HEK293 (cell line): ENCODE measurements around the gene CMTM5.

Source experiments
- WT1 ChIP-seq: fragments of 450-650 bp; formaldehyde crosslinking; IDR thresholded peaks from 2 replicates; pipeline ENCODE4 v1.5.1; 2016; ENCODE audit warnings: missing biosample characterization, missing genetic modification characterization
- YY1 ChIP-seq: fragments of 450-650 bp; formaldehyde crosslinking; IDR thresholded peaks from 2 replicates; pipeline ENCODE4 v1.5.1; 2018; ENCODE audit warnings: missing biosample characterization, missing genetic modification characterization
- ZNF350 ChIP-seq: fragments of 450-650 bp; formaldehyde crosslinking; IDR thresholded peaks from 2 replicates; pipeline ENCODE4 v1.5.0; 2017; ENCODE audit warnings: missing biosample characterization, mild to moderate bottlenecking, missing genetic modification characterization
- ZNF830 ChIP-seq: fragments of 450-650 bp; IDR thresholded peaks from 2 replicates; pipeline ENCODE4 v1.5.0; 2018; ENCODE audit warnings: missing biosample characterization, missing genetic modification characterization, low read depth, mild to moderate bottlenecking, moderate library complexity
- TF ChIP-seq, protein P1 (sequence below): fragments of 450-650 bp; formaldehyde crosslinking; IDR thresholded peaks from 2 replicates; pipeline ENCODE4 v1.5.1; 2016; ENCODE audit warnings: missing biosample characterization, missing genetic modification characterization
- TF ChIP-seq, protein P2 (sequence below): fragments of 450-650 bp; formaldehyde crosslinking; conservative IDR thresholded peaks from 2 replicates; pipeline ENCODE4 v1.5.1; 2016; ENCODE audit warnings: low read depth, missing biosample characterization, missing genetic modification characterization
- TF ChIP-seq, protein P3 (sequence below): fragments of 450-650 bp; formaldehyde crosslinking; IDR thresholded peaks from 2 replicates; pipeline ENCODE4 v1.5.1; 2016; ENCODE audit warnings: missing biosample characterization, missing genetic modification characterization, low read depth
- TF ChIP-seq, protein P4 (sequence below): fragments of 450-650 bp; formaldehyde crosslinking; IDR thresholded peaks from 2 replicates; pipeline ENCODE4 v1.5.1; 2016; ENCODE audit warnings: missing biosample characterization, missing genetic modification characterization, borderline replicate concordance
- TF ChIP-seq, protein P5 (sequence below): fragments of 450-650 bp; IDR thresholded peaks from 2 replicates; pipeline ENCODE4 v1.5.1; 2018; ENCODE audit warnings: missing biosample characterization, mild to moderate bottlenecking, missing genetic modification characterization
- TF ChIP-seq, protein P6 (sequence below): fragments of 450-650 bp; formaldehyde crosslinking; IDR thresholded peaks from 2 replicates; pipeline ENCODE4 v1.5.1; 2017; ENCODE audit warnings: missing biosample characterization, missing genetic modification characterization
- TF ChIP-seq, protein P7 (sequence below): fragments of 450-650 bp; formaldehyde crosslinking; IDR thresholded peaks from 2 replicates; pipeline ENCODE4 v1.5.1; 2016; ENCODE audit warnings: missing biosample characterization, missing genetic modification characterization

DNA sequence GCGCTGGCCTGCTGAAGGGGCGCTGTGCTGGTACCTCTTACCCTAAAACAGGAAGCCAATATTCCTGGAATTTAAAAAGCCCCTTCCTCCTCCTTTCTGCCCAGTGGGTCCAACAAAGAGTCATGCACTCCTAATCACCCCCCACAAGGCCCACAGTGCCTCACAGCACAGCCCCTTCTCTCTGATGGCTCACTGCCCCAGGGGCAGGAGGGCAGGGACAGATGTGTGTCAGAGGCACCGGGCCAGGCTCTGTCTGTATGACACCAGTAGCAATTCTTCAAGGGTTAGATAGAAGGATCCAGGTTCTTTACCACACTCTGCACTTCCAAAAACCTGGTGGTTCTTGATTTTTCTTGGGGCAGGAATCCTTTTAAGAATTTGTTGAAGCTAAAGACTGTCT, 22.3 kb downstream of the CMTM5 start:
- TF ChIP-seq YY1 (tag by site-specific recombination) (no peak), WT1 (tag by site-specific recombination) (no peak), ZNF350 (tag by site-specific recombination) (no peak), ZNF830 (tag by site-specific recombination) (no peak)
- TF ChIP-seq, protein P1, sequence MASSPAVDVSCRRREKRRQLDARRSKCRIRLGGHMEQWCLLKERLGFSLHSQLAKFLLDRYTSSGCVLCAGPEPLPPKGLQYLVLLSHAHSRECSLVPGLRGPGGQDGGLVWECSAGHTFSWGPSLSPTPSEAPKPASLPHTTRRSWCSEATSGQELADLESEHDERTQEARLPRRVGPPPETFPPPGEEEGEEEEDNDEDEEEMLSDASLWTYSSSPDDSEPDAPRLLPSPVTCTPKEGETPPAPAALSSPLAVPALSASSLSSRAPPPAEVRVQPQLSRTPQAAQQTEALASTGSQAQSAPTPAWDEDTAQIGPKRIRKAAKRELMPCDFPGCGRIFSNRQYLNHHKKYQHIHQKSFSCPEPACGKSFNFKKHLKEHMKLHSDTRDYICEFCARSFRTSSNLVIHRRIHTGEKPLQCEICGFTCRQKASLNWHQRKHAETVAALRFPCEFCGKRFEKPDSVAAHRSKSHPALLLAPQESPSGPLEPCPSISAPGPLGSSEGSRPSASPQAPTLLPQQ (tag by site-specific recombination), result no peak
- TF ChIP-seq, protein P2, sequence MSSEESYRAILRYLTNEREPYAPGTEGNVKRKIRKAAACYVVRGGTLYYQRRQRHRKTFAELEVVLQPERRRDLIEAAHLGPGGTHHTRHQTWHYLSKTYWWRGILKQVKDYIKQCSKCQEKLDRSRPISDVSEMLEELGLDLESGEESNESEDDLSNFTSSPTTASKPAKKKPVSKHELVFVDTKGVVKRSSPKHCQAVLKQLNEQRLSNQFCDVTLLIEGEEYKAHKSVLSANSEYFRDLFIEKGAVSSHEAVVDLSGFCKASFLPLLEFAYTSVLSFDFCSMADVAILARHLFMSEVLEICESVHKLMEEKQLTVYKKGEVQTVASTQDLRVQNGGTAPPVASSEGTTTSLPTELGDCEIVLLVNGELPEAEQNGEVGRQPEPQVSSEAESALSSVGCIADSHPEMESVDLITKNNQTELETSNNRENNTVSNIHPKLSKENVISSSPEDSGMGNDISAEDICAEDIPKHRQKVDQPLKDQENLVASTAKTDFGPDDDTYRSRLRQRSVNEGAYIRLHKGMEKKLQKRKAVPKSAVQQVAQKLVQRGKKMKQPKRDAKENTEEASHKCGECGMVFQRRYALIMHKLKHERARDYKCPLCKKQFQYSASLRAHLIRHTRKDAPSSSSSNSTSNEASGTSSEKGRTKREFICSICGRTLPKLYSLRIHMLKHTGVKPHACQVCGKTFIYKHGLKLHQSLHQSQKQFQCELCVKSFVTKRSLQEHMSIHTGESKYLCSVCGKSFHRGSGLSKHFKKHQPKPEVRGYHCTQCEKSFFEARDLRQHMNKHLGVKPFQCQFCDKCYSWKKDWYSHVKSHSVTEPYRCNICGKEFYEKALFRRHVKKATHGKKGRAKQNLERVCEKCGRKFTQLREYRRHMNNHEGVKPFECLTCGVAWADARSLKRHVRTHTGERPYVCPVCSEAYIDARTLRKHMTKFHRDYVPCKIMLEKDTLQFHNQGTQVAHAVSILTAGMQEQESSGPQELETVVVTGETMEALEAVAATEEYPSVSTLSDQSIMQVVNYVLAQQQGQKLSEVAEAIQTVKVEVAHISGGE (tag by site-specific recombination), result no peak
- TF ChIP-seq, protein P3, sequence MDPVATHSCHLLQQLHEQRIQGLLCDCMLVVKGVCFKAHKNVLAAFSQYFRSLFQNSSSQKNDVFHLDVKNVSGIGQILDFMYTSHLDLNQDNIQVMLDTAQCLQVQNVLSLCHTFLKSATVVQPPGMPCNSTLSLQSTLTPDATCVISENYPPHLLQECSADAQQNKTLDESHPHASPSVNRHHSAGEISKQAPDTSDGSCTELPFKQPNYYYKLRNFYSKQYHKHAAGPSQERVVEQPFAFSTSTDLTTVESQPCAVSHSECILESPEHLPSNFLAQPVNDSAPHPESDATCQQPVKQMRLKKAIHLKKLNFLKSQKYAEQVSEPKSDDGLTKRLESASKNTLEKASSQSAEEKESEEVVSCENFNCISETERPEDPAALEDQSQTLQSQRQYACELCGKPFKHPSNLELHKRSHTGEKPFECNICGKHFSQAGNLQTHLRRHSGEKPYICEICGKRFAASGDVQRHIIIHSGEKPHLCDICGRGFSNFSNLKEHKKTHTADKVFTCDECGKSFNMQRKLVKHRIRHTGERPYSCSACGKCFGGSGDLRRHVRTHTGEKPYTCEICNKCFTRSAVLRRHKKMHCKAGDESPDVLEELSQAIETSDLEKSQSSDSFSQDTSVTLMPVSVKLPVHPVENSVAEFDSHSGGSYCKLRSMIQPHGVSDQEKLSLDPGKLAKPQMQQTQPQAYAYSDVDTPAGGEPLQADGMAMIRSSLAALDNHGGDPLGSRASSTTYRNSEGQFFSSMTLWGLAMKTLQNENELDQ (tag by site-specific recombination), result no peak
- TF ChIP-seq, protein P4, sequence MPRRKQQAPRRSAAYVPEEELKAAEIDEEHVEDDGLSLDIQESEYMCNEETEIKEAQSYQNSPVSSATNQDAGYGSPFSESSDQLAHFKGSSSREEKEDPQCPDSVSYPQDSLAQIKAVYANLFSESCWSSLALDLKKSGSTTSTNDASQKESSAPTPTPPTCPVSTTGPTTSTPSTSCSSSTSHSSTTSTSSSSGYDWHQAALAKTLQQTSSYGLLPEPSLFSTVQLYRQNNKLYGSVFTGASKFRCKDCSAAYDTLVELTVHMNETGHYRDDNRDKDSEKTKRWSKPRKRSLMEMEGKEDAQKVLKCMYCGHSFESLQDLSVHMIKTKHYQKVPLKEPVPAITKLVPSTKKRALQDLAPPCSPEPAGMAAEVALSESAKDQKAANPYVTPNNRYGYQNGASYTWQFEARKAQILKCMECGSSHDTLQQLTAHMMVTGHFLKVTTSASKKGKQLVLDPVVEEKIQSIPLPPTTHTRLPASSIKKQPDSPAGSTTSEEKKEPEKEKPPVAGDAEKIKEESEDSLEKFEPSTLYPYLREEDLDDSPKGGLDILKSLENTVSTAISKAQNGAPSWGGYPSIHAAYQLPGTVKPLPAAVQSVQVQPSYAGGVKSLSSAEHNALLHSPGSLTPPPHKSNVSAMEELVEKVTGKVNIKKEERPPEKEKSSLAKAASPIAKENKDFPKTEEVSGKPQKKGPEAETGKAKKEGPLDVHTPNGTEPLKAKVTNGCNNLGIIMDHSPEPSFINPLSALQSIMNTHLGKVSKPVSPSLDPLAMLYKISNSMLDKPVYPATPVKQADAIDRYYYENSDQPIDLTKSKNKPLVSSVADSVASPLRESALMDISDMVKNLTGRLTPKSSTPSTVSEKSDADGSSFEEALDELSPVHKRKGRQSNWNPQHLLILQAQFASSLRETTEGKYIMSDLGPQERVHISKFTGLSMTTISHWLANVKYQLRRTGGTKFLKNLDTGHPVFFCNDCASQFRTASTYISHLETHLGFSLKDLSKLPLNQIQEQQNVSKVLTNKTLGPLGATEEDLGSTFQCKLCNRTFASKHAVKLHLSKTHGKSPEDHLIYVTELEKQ (tag by site-specific recombination), result no peak
- TF ChIP-seq, protein P5, sequence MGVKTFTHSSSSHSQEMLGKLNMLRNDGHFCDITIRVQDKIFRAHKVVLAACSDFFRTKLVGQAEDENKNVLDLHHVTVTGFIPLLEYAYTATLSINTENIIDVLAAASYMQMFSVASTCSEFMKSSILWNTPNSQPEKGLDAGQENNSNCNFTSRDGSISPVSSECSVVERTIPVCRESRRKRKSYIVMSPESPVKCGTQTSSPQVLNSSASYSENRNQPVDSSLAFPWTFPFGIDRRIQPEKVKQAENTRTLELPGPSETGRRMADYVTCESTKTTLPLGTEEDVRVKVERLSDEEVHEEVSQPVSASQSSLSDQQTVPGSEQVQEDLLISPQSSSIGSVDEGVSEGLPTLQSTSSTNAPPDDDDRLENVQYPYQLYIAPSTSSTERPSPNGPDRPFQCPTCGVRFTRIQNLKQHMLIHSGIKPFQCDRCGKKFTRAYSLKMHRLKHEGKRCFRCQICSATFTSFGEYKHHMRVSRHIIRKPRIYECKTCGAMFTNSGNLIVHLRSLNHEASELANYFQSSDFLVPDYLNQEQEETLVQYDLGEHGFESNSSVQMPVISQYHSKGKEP, result no peak
- TF ChIP-seq, protein P6, sequence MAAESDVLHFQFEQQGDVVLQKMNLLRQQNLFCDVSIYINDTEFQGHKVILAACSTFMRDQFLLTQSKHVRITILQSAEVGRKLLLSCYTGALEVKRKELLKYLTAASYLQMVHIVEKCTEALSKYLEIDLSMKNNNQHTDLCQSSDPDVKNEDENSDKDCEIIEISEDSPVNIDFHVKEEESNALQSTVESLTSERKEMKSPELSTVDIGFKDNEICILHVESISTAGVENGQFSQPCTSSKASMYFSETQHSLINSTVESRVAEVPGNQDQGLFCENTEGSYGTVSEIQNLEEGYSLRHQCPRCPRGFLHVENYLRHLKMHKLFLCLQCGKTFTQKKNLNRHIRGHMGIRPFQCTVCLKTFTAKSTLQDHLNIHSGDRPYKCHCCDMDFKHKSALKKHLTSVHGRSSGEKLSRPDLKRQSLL (tag by site-specific recombination), result no peak
- TF ChIP-seq, protein P7, sequence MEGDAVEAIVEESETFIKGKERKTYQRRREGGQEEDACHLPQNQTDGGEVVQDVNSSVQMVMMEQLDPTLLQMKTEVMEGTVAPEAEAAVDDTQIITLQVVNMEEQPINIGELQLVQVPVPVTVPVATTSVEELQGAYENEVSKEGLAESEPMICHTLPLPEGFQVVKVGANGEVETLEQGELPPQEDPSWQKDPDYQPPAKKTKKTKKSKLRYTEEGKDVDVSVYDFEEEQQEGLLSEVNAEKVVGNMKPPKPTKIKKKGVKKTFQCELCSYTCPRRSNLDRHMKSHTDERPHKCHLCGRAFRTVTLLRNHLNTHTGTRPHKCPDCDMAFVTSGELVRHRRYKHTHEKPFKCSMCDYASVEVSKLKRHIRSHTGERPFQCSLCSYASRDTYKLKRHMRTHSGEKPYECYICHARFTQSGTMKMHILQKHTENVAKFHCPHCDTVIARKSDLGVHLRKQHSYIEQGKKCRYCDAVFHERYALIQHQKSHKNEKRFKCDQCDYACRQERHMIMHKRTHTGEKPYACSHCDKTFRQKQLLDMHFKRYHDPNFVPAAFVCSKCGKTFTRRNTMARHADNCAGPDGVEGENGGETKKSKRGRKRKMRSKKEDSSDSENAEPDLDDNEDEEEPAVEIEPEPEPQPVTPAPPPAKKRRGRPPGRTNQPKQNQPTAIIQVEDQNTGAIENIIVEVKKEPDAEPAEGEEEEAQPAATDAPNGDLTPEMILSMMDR, result no peak
